Measurements from ENCODE around the gene PRKCA.

PRKCA gene

DNA sequence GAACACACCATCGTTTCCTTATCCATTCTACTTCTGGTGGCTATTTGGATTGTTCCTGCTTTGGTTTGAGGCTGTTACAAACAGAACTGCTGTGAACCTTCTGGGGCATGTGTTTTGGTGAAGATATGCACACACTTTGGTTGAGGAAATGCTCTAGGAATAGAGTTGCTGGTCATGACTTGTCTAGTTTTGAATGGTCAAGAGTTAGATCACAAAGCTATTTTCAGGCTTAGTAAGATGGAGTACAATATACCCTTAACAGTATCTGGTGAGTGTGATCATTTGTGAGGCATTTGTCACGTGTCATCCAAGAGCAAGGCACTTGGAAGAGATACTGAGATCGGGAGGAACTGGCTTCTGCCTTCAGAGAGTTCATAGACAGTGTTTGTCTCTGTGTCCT, 485.5 kb downstream of the PRKCA start:
- H3K4me3 ChIP-seq (ENCODE audit: low read depth, low read length), result no peak overlapping the region
- no peak for TF ChIP-seq POLR2A (IDR thresholded peaks at IDR 0.05; ENCODE audit: extremely low read depth, insufficient read length)
- TF ChIP-seq MYC (IDR thresholded peaks at IDR 0.05; ENCODE audit: low read depth, low read length), result no peak
- TF ChIP-seq, protein P1, sequence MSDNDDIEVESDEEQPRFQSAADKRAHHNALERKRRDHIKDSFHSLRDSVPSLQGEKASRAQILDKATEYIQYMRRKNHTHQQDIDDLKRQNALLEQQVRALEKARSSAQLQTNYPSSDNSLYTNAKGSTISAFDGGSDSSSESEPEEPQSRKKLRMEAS (IDR thresholded peaks at IDR 0.05; ENCODE audit: low read depth, low read length), result no peak
- TF ChIP-seq, protein P2, sequence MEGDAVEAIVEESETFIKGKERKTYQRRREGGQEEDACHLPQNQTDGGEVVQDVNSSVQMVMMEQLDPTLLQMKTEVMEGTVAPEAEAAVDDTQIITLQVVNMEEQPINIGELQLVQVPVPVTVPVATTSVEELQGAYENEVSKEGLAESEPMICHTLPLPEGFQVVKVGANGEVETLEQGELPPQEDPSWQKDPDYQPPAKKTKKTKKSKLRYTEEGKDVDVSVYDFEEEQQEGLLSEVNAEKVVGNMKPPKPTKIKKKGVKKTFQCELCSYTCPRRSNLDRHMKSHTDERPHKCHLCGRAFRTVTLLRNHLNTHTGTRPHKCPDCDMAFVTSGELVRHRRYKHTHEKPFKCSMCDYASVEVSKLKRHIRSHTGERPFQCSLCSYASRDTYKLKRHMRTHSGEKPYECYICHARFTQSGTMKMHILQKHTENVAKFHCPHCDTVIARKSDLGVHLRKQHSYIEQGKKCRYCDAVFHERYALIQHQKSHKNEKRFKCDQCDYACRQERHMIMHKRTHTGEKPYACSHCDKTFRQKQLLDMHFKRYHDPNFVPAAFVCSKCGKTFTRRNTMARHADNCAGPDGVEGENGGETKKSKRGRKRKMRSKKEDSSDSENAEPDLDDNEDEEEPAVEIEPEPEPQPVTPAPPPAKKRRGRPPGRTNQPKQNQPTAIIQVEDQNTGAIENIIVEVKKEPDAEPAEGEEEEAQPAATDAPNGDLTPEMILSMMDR (IDR thresholded peaks at IDR 0.05; ENCODE audit: low read depth, low read length), result no peak
- DNase-seq (ENCODE audit: low read depth), result no peak

DNA sequence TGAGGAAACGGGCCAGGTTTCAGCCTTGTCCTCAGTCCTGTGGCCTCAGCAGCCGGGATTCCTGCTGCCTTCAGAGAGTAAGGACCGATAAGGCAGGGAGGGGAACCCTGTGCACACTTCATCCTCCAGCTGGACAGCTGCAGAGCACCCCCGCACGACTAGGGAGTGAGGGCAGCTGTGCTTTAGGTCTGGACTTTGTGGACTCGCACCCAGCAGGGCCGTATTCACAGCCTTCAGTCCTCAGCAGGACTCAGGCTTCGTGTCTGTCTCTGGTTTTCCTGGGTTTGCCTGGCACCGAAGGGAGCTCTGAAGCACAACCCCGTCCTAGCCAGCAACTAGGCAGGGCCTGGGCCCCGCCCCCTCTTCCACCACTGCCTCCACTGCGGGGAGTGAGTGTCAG, 486.7 kb downstream of the PRKCA start:
- TF ChIP-seq, protein P1 (IDR thresholded peaks at IDR 0.05; ENCODE audit: low read depth, low read length), result no peak
- TF ChIP-seq MYC (IDR thresholded peaks at IDR 0.05; ENCODE audit: low read depth, low read length), result no peak
- TF ChIP-seq POLR2A (IDR thresholded peaks at IDR 0.05; ENCODE audit: extremely low read depth, insufficient read length), result no peak
- TF ChIP-seq, protein P2 (IDR thresholded peaks at IDR 0.05; ENCODE audit: low read depth, low read length), result no peak
- no peak overlapping the region for H3K4me3 ChIP-seq (ENCODE audit: low read depth, low read length)
- no peak for DNase-seq (ENCODE audit: low read depth)

- H3K4me3 ChIP-seq (ENCODE audit: low read depth, low read length), result no peak overlapping the region
- DNase-seq (ENCODE audit: low read depth), result no peak
These were observed 487.6 kb downstream of the PRKCA start for GRCh38 chr17:66789961-66790437.

GRCh38 chr17:66790501-66791061, 488.2 kb downstream of the PRKCA start:
- no peak overlapping the region for H3K4me3 ChIP-seq (ENCODE audit: low read depth, low read length)
- TF ChIP-seq, protein P1 (IDR thresholded peaks at IDR 0.05; ENCODE audit: low read depth, low read length), result no peak
- TF ChIP-seq, protein P2 (IDR thresholded peaks at IDR 0.05; ENCODE audit: low read depth, low read length), result no peak
- TF ChIP-seq POLR2A (IDR thresholded peaks at IDR 0.05; ENCODE audit: extremely low read depth, insufficient read length), result no peak
- TF ChIP-seq MYC (IDR thresholded peaks at IDR 0.05; ENCODE audit: low read depth, low read length), result no peak
- DNase-seq (ENCODE audit: low read depth), result no peak

More at GRCh38 chr17:66789961-66790437, 487.6 kb downstream of the PRKCA start:
- TF ChIP-seq POLR2A (IDR thresholded peaks at IDR 0.05; ENCODE audit: extremely low read depth, insufficient read length) (no peak), MYC (IDR thresholded peaks at IDR 0.05; ENCODE audit: low read depth, low read length) (no peak)
- TF ChIP-seq, protein P2 (IDR thresholded peaks at IDR 0.05; ENCODE audit: low read depth, low read length), result no peak
- TF ChIP-seq, protein P1 (IDR thresholded peaks at IDR 0.05; ENCODE audit: low read depth, low read length), result no peak

DNA sequence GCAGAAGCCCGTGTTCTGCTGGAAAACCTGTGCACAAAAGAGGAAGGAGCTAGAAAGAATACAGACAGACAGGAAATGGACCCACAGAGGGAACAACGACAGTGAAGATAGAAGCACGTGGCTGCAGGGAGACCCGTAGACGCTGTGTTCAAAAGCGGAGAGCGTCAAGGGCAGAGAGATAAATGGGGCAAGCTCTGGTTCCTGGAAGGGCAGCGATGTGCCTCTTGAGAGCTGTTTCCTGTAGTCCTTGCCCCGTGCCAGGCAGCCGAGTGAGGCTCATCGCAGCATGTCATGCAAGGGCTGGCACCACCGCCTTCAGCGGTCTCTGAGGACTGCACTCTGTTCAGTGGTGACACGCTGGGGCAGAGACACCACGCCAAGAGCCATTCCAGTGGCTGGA, 488.9 kb downstream of the PRKCA start:
- TF ChIP-seq POLR2A (IDR thresholded peaks at IDR 0.05; ENCODE audit: extremely low read depth, insufficient read length) (no peak), MYC (IDR thresholded peaks at IDR 0.05; ENCODE audit: low read depth, low read length) (peak; percentile 91)
- TF ChIP-seq, protein P1 (IDR thresholded peaks at IDR 0.05; ENCODE audit: low read depth, low read length), result peak; percentile 97
- TF ChIP-seq, protein P2 (IDR thresholded peaks at IDR 0.05; ENCODE audit: low read depth, low read length), result no peak

More for the DNA sequence above, 488.9 kb downstream of the PRKCA start:
- H3K4me3 ChIP-seq (ENCODE audit: low read depth, low read length), result no peak overlapping the region
- DNase-seq (ENCODE audit: low read depth), result peak; percentile 73

All from NB4 (cell line).